SK-N-SH (cell line): Measurements from ENCODE around the gene PLB1. TPM values are rescaled to one million over a fixed set of nuclear protein-coding genes. Genes with fewer than 3 reads are reported as not detected.

Source experiments
- CTCF ChIA-PET: fragments of 300-600, 350-600 bp; formaldehyde crosslinking; extraction: SDS; loops from one replicate; lab custom pipeline; 2021; lab: Yijun Ruan, JAX
- POLR2A ChIA-PET: fragments of 350-600 bp; sonication (Branson Sonifier 250); formaldehyde crosslinking; extraction: SDS; loops from one replicate; lab custom pipeline; 2020; ENCODE audit warnings: antibody characterized with exemption, inconsistent platforms; lab: Yijun Ruan, JAX
- DNase-seq: peaks from one replicate; pipeline ENCODE4 v3.0.0; 2012
- H2AFZ ChIP-seq: fragments of 200-600 bp; sonication (generic); 2 replicates; pipeline ENCODE4 v1.8.1; 2016; ENCODE audit warnings: antibody characterized with exemption, mild to moderate bottlenecking, low read depth
- H3F3A ChIP-seq: fragments of 200-600 bp; sonication (generic); replicated peaks from 2 replicates; pipeline ENCODE3; 2016; ENCODE audit warnings: antibody characterized with exemption, mild to moderate bottlenecking; ENCODE audit not compliant: insufficient read depth
- H3K27ac ChIP-seq, 2 experiments: fragments of 200-500 bp in 1 of 2; fragments of 200-600 bp in 1 of 2; sonication (Bioruptor generic) in 1 of 2; sonication (generic), shearing (Covaris generic) in 1 of 2; 2 replicates each; pipeline versions ENCODE4 v1.5.1 to v1.6.1; 2014 to 2016; ENCODE audit warnings: low read depth in 2 of 2, inconsistent platforms in 1 of 2, low read length in 1 of 2, mild to moderate bottlenecking in 1 of 2, mixed read lengths in 1 of 2
- H3K27me3 ChIP-seq: fragments of 200-600 bp; sonication (generic), shearing (Covaris generic); 2 replicates; pipeline ENCODE4 v1.6.1; 2016; ENCODE audit warnings: mixed run types; ENCODE audit not compliant: insufficient read depth
- H3K36me3 ChIP-seq, 2 experiments: fragments of 200-500 bp in 1 of 2; fragments of 200-600 bp in 1 of 2; sonication (Bioruptor generic) in 1 of 2; sonication (generic) in 1 of 2; replicated peaks in 1 of 2; 2 replicates each; pipeline versions ENCODE3 to v1.5.1; 2014 to 2016; ENCODE audit warnings: low read length in 1 of 2, mild to moderate bottlenecking in 1 of 2; ENCODE audit not compliant: insufficient read depth in 2 of 2, control insufficient read depth in 1 of 2
- H3K4me1 ChIP-seq, 2 experiments: fragments of 200-500 bp in 1 of 2; fragments of 200-600 bp in 1 of 2; sonication (Bioruptor generic) in 1 of 2; sonication (generic), shearing (Covaris generic) in 1 of 2; 2 replicates each; pipeline versions ENCODE4 v1.5.1 to v1.6.1; 2014 to 2016; ENCODE audit warnings: low read depth in 1 of 2, low read length in 1 of 2, mixed run types in 1 of 2; ENCODE audit not compliant: insufficient read depth in 2 of 2, control insufficient read depth in 1 of 2
- H3K4me2 ChIP-seq: fragments of 200-600 bp; sonication (generic), shearing (Covaris generic); 2 replicates; pipeline ENCODE4 v1.6.1; 2017; ENCODE audit warnings: mixed run types
- H3K4me3 ChIP-seq, 2 experiments: fragments of 200-500 bp in 1 of 2; fragments of 200-600 bp in 1 of 2; sonication (Bioruptor generic) in 1 of 2; sonication (generic), shearing (Covaris generic) in 1 of 2; 2 replicates each; pipeline versions ENCODE4 v1.5.1 to v1.8.1; 2014 to 2016; ENCODE audit warnings: low read depth in 2 of 2, inconsistent platforms in 1 of 2, low read length in 1 of 2, mild to moderate bottlenecking in 1 of 2, mixed read lengths in 1 of 2, moderate library complexity in 1 of 2
- H3K79me2 ChIP-seq: fragments of 200-600 bp; sonication (generic); 2 replicates; pipeline ENCODE4 v1.8.1; 2017; ENCODE audit warnings: mild to moderate bottlenecking; ENCODE audit not compliant: insufficient read depth
- H3K9ac ChIP-seq: fragments of 200-600 bp; sonication (generic); 2 replicates; pipeline ENCODE4 v1.6.1; 2017; ENCODE audit warnings: mixed run types
- H3K9me2 ChIP-seq: fragments of 200-600 bp; sonication (generic); 2 replicates; pipeline ENCODE4 v1.6.1; 2017; ENCODE audit warnings: mixed run types
- H3K9me3 ChIP-seq: fragments of 200-600 bp; sonication (generic); 2 replicates; pipeline ENCODE4 v1.6.1; 2017; ENCODE audit warnings: mixed run types, mild to moderate bottlenecking, moderate library complexity
- H4K20me1 ChIP-seq: fragments of 200-600 bp; sonication (generic); 2 replicates; pipeline ENCODE4 v1.6.1; 2017; ENCODE audit warnings: mild to moderate bottlenecking, mixed run types; ENCODE audit not compliant: insufficient read depth
- CHD2 ChIP-seq: fragments of 150-350 bp; IDR thresholded peaks from 2 replicates; pipeline ENCODE4 v1.6.1; 2018; ENCODE audit warnings: low read length; ENCODE audit not compliant: partially characterized antibody
- FOSL2 ChIP-seq: IDR thresholded peaks from 2 replicates; pipeline ENCODE4 v1.4.0; 2012; ENCODE audit warnings: low read depth, mild to moderate bottlenecking, moderate library complexity, borderline replicate concordance
- FOXJ3 ChIP-seq: sonication (generic); formaldehyde crosslinking; IDR thresholded peaks from 2 replicates; pipeline ENCODE4 v1.5.1; 2020; ENCODE audit warnings: mild to moderate bottlenecking, missing genetic modification reagents
- JUND ChIP-seq: IDR thresholded peaks from 2 replicates; pipeline ENCODE4 v1.4.0; 2012
- MEF2A ChIP-seq: IDR thresholded peaks from 2 replicates; pipeline ENCODE4 v1.4.0; 2012; ENCODE audit warnings: low read depth, borderline replicate concordance
- NFIC ChIP-seq: IDR thresholded peaks from 2 replicates; pipeline ENCODE4 v1.4.0; 2012; ENCODE audit warnings: borderline replicate concordance
- NRF1 ChIP-seq: IDR thresholded peaks from 2 replicates; pipeline ENCODE4 v1.6.1; 2012; ENCODE audit warnings: low read depth, mild to moderate bottlenecking, low read length
- RAD21 ChIP-seq: IDR thresholded peaks from 2 replicates; pipeline ENCODE4 v1.6.1; 2012; ENCODE audit warnings: mild to moderate bottlenecking, low read length
- RFX5 ChIP-seq: IDR thresholded peaks from 2 replicates; pipeline ENCODE4 v1.6.1; 2012; ENCODE audit warnings: mild to moderate bottlenecking, improper control_type of control experiment, low read length
- RXRA ChIP-seq: IDR thresholded peaks from 2 replicates; pipeline ENCODE4 v1.4.0; 2012; ENCODE audit warnings: low read depth, mild to moderate bottlenecking, borderline replicate concordance
- SMC3 ChIP-seq: IDR thresholded peaks from 2 replicates; pipeline ENCODE4 v1.6.1; 2012; ENCODE audit warnings: low read depth, low read length, improper control_type of control experiment
- TAF1 ChIP-seq: IDR thresholded peaks from 2 replicates; pipeline ENCODE4 v1.6.1; 2012; ENCODE audit warnings: low read depth, mild to moderate bottlenecking, low read length, moderate library complexity, borderline replicate concordance
- YY1 ChIP-seq: IDR thresholded peaks from 2 replicates; pipeline ENCODE4 v1.4.0; 2012; ENCODE audit warnings: low read depth, mild to moderate bottlenecking
- WGBS: methylation state at CpG from one replicate; pipeline ENCODE4 v1.1.6; 2017; ENCODE audit warnings: low lambda C conversion rate; 5-methylcytosine and 5-hydroxymethylcytosine counted together
- polyA plus RNA-seq, 3 experiments: library from polyadenylated mRNA; depleted of rRNA; stranded (reverse); fragments of >200 nt; gene quantifications; 2 replicates each; pipeline ENCODE4 v1.2.3, GENCODE V29; 2012
- TF ChIP-seq, protein P1 (sequence below): IDR thresholded peaks from 2 replicates; pipeline ENCODE4 v1.4.0; 2012; ENCODE audit warnings: low read depth
- TF ChIP-seq, protein P2 (sequence below): fragments of 150-350 bp; IDR thresholded peaks from 2 replicates; pipeline ENCODE4 v1.6.1; 2017; ENCODE audit warnings: antibody characterized with exemption, low read length, low read depth, borderline replicate concordance
- TF ChIP-seq, protein P3 (sequence below): IDR thresholded peaks from 2 replicates; pipeline ENCODE4 v1.4.0; 2012; ENCODE audit warnings: low read depth, borderline replicate concordance
- TF ChIP-seq, protein P4 (sequence below): fragments of 200-600 bp; sonication (generic); IDR thresholded peaks from 2 replicates; pipeline ENCODE4 v1.6.1; 2017; ENCODE audit warnings: antibody characterized with exemption, mild to moderate bottlenecking, moderate library complexity

Gene PLB1
- polyA plus RNA-seq, 1 of the 3 experiments (the other 2 are of a cell fraction) = 0.10 TPM

- Histone ChIP-seq H3K36me3 (no peaks in the 10 kb centered on the region), H3K9me3 (no peaks in the 10 kb centered on the region), H3K9ac (no peak overlapping the region), H3K27me3 (no peaks in the 10 kb centered on the region), H3F3A (peaks cover 6% of the 10 kb centered on the region), H4K20me1 (no peaks in the 10 kb centered on the region), H3K4me2 (no peak overlapping the region), H3K4me1 (peaks cover 3 to 24% of the 10 kb centered on the region in 2 experiments; a peak in 2 of 4 replicates), H3K4me3 (no peak overlapping the region; a peak in 1 of 4 replicates), H3K9me2 (no peaks in the 10 kb centered on the region), H3K79me2 (no peaks in the 10 kb centered on the region), H3K27ac (no peak overlapping the region), H2AFZ (no peak overlapping the region)
- POLR2A ChIA-PET = interaction anchor here (1.1 kb wide), 1 partner anchor 124 kb away, joined by 3 read pairs; no protein-coding TSS in a partner anchor
- 28% methylated on average over 7 of the region's 7 CpGs for WGBS
- CTCF ChIA-PET = interaction anchor here (0.6 to 2.2 kb wide), 29 partner anchors 9 to 1145 kb away, joined by 3 to 18 read pairs (median 5); no protein-coding TSS in a partner anchor
- peak; percentile 83 for DNase-seq
- TF ChIP-seq CHD2 (peak; percentile 17), FOXJ3 (CRISPR knock-in tag) (no peak), JUND (no peak), MEF2A (no peak), RXRA (no peak), RFX5 (no peak), NFIC (no peak), SMC3 (peak; percentile 88), RAD21 (peak; percentile 87), TAF1 (no peak), YY1 (no peak), FOSL2 (no peak), NRF1 (no peak)
- TF ChIP-seq, protein P1, sequence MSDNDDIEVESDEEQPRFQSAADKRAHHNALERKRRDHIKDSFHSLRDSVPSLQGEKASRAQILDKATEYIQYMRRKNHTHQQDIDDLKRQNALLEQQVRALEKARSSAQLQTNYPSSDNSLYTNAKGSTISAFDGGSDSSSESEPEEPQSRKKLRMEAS = no peak
- TF ChIP-seq, protein P2, sequence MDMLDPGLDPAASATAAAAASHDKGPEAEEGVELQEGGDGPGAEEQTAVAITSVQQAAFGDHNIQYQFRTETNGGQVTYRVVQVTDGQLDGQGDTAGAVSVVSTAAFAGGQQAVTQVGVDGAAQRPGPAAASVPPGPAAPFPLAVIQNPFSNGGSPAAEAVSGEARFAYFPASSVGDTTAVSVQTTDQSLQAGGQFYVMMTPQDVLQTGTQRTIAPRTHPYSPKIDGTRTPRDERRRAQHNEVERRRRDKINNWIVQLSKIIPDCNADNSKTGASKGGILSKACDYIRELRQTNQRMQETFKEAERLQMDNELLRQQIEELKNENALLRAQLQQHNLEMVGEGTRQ = no peak
- TF ChIP-seq, protein P3, sequence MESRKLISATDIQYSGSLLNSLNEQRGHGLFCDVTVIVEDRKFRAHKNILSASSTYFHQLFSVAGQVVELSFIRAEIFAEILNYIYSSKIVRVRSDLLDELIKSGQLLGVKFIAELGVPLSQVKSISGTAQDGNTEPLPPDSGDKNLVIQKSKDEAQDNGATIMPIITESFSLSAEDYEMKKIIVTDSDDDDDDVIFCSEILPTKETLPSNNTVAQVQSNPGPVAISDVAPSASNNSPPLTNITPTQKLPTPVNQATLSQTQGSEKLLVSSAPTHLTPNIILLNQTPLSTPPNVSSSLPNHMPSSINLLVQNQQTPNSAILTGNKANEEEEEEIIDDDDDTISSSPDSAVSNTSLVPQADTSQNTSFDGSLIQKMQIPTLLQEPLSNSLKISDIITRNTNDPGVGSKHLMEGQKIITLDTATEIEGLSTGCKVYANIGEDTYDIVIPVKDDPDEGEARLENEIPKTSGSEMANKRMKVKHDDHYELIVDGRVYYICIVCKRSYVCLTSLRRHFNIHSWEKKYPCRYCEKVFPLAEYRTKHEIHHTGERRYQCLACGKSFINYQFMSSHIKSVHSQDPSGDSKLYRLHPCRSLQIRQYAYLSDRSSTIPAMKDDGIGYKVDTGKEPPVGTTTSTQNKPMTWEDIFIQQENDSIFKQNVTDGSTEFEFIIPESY = no peak
- TF ChIP-seq, protein P4, sequence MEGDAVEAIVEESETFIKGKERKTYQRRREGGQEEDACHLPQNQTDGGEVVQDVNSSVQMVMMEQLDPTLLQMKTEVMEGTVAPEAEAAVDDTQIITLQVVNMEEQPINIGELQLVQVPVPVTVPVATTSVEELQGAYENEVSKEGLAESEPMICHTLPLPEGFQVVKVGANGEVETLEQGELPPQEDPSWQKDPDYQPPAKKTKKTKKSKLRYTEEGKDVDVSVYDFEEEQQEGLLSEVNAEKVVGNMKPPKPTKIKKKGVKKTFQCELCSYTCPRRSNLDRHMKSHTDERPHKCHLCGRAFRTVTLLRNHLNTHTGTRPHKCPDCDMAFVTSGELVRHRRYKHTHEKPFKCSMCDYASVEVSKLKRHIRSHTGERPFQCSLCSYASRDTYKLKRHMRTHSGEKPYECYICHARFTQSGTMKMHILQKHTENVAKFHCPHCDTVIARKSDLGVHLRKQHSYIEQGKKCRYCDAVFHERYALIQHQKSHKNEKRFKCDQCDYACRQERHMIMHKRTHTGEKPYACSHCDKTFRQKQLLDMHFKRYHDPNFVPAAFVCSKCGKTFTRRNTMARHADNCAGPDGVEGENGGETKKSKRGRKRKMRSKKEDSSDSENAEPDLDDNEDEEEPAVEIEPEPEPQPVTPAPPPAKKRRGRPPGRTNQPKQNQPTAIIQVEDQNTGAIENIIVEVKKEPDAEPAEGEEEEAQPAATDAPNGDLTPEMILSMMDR = peak; percentile 96
Measured at GRCh38 chr2:28452534-28453081, 43.3 kb upstream of the PLB1 start.
